Measurements from ENCODE around the gene PPP1R1B. TPM values are rescaled to one million over a fixed set of nuclear protein-coding genes. Genes with fewer than 3 reads are reported as not detected.
"Not testable (repeated sequence)": the region's sequence is repeated elsewhere in the genome, so short reads cannot be mapped to it uniquely, and the experiment has no call there.

Gene PPP1R1B
- 1 to 10 TPM; 1.1 to 3.5 (median 2.3) TPM for polyA plus RNA-seq (ENCODE audit: insufficient read length in 10 of 10)
- long read RNA-seq, donor 1 = 0 reads
- long read RNA-seq, donor 2 = 0 reads
- long read RNA-seq, donor 3 = 0 reads
- long read RNA-seq, donor 4 = 0 reads
- long read RNA-seq, donor 5 = 0 reads
- long read RNA-seq, donor 6 = 0 reads
- long read RNA-seq, donor 7 = 0 reads
- long read RNA-seq, donor 8, partial matches to known transcripts = 0 of 1 reads
- long read RNA-seq, donor 8, other reads (novel, unspliced or antisense) = 0 of 1 reads
- long read RNA-seq, donor 9 = 0 reads

DNA sequence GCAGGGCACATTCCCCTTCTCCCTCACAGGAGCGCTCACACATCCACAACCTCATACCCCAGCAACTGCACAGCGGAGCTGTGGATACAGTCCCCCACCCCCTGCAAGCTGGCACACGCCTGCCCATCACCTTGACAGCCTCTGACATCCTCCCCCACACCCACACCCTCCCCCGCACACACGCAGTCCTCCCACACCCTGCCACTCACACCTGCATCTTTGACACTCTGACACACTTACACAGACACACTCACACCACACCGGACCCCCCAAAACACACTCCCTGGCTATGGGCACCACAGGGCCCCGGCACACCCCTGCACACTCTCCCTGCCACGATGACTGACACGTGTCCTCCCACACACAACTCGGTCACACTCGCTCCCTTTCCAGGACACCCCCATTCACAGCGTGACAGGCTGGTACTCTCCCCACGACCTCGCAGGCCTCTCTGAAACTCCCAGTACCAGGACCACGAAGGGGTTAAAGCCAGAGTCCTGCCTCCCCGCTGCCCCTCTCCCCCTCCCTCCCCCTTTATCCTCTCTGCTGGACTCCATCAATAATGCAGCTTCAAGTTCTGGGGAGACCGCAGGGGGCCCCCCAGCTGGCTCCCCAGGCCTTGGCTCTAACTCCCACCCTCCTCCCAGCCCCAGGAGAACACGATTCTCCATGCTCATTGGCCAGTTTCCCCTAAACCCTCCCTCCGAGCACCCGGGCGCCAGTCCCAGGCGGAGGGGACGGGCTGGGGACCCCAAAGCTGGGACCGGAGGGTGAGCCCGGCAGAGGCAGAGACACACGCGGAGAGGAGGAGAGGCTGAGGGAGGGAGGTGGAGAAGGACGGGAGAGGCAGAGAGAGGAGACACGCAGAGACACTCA, at the start of gene PPP1R1B:
Gene PPP1R1B (plus strand): TSS at position 782 of the 876 bp plus-strand sequence. CDS start 441 bp downstream, outside the sequence.
- DNase-seq = peak in 1 of 3 donors; percentile 41

DNA sequence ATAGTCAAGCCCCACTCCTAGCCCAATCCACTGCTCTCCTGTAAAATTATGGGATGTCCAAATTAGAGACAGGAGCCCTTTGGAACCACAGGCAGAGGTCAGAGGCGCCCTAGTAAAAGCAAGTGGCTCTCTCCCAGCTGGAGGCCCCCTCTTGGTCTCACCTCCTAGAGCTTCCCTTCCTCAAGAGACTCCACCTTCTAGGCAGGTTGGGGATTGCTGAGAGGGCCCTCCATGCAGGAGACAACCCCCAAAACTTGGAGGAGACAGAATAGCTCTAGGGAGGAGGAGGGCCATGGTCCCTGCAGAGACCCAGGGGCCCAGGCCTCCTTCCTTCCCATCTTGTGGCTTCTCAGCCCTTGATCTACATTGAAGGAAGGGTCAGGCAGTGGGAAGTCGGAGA, 48.5 kb upstream of the PPP1R1B start:
- DNase-seq = no peak

- no peak for DNase-seq
These were observed 47.3 kb upstream of the PPP1R1B start for GRCh38 chr17:39579318-39580081.

- DNase-seq = no peak
These were observed 46.7 kb upstream of the PPP1R1B start for GRCh38 chr17:39580082-39580468.

GRCh38 chr17:39581071-39581758, 45.5 kb upstream of the PPP1R1B start:
- no peak for DNase-seq

DNA sequence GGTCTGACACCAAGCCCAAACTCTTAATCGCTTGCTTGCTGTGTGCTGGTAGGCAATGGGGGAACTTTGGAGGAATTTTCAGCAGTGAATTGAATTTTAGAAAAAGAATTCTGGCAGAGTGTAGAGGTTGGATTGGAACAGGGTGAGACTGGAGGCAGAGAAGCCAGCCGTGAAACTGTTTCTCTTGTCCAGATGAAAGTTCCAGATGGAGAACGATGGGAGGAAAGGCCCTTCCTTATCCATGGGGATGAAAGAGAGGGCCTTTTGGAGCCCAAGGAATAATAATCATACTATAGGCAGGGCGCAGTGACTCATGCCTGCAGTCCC, 45.0 kb upstream of the PPP1R1B start:
- DNase-seq = no peak

DNA sequence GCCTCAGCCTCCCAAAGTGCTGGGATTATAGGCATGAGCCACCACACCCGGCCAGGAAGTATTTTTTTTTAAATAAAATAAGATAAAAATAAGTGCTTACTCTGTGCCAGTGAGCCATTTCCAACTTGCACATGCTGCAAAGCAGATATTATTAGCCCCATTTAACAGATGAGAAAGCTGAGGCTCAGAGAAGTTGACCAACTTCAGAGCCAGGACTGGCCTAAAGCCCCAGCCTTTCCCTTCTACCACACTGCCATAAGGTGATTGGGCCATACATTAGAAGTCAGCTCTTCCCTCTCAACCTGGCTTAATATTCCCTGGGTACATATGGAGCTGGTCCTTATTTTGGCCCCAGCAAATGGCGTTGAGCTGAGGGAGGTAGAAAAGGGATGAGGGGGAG, 44.1 kb upstream of the PPP1R1B start:
- DNase-seq = no peak

DNA sequence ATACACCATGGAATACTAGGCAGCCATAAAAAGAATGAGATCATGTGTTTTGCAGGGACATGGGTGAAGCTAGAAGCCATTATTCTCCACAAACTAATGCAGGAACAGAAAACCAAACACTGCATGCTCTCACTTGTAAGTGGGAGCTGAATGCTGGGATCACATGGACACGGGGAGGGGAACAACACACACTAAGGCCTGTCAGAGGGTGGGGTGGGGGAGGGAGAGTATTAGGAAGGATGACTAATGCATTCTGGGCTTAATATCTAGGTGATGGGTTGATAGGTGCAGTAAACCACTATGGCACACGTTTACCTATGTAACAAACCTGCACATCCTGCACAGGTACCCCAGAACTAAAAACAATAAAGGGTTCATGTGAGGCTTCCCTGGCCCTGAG, 36.6 kb upstream of the PPP1R1B start:
- DNase-seq = not testable (repeated sequence)

GRCh38 chr17:39591958-39592954, 34.5 kb upstream of the PPP1R1B start:
- peak; percentile 31 to 75 (median 56) for DNase-seq

DNA sequence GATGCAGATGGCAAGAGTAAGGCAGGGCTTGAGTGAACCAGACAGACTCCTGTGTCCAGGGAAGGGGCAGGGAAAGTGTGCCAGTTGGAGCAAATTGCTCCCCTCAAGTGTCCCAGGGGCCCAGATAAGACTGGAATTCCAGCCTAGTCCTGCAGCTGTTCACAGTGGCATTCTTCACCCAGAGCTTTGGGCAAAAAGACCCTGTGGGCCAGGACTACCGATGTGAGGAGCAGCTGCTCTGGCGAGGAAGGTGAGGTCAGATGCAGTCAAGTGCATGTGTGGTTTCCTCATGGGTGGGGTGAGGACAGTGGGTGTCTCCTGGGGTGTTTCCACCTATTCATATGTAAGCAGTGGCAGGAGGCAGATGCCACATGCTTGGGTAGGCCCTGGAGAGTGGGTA, 33.4 kb upstream of the PPP1R1B start:
- no peak for DNase-seq

DNA sequence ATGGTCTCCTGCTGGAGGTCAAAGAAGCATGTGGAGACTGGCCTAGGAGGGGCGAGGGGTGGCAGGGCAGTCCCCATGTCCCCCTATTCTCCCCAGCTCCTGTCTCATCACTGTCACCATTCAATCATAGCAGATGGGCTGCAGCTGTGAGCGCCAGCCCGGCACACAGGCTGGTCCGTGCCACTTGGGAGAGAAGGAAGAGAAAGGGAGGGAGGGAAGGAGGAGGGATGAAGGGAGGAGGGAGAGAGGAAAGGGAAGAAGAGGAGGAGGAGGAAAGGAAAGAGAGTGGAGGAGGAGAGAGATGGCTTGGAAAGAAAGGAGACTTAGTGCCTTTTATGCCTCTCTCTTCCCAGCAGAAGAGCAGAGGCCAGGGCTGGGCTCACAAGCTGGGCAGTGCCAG, 31.5 kb upstream of the PPP1R1B start:
- no peak for DNase-seq

DNA sequence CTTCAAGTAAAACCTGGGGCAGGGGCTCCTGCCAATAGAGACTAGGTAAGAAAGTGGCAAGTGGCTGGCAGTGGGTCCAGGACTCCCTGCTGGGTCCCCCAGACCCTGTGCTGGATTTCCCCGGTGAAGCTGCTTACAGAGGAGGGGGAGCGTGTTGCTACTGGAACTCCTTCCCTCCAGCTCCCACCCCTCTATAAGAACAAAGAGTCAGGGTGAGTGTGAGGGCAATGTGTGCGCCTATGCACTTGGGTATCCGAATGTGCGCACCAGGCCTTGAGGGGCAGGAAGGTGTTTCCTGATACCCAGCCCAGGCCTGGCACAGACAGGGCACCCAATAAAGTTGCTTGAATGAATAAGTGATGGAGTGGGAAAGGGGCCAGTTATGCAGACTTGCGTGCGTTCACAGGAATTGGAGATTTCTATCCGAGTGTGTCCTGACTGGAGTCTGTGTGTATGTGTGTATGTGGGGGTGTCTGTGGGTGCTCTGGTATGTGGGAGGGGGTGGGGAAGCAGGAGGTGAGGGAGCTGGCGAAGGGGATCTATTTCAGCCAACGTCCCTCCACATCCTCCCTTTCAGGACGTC, 30.7 kb upstream of the PPP1R1B start:
- no peak for DNase-seq

- DNase-seq = no peak
These were observed 30.0 kb upstream of the PPP1R1B start for GRCh38 chr17:39596543-39597267.

GRCh38 chr17:39597372-39598046, 29.2 kb upstream of the PPP1R1B start:
- DNase-seq = no peak

DNA sequence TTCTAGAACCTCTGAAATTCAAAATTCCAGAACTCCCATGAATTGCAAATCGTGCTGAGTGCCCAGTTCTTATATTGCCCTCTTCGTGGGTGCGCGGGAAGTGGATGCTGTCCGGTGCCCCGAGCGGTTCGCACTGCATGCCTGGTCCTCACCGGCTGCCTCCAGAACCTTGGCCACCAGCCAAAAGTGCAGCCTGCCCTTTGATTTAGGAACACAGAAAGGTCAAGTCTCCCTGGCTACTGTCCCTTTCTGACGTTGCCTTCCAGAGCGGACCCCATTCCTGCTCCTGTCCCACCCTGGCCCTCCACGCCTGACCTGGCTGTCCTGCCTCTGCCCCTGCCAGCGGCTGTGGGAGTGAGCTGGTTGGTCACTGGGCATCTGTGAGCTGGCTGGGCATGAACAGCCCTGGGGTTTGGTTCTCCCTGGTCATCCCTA, 28.7 kb upstream of the PPP1R1B start:
- no peak for DNase-seq

DNA sequence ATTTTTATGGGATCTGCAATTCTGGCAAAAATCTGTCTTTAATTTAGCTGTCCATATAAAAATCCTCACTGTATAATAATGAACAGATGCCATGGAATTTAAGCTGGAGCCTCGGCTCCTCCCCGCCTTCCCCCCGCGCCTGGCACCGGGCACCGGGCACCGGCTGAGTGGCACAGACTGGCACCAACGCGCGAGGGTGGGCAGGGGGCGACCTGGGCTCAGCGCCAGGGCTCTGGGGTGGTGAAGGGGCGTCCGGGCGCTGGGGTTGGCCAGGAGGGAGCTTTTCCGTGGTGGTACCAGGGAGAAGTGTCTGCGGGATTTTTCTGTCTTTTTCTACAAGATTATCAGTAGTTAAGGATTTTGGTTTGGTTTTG, 28.1 kb upstream of the PPP1R1B start:
- no peak for DNase-seq

GRCh38 chr17:39599004-39599664, 27.6 kb upstream of the PPP1R1B start:
- DNase-seq = no peak

DNA sequence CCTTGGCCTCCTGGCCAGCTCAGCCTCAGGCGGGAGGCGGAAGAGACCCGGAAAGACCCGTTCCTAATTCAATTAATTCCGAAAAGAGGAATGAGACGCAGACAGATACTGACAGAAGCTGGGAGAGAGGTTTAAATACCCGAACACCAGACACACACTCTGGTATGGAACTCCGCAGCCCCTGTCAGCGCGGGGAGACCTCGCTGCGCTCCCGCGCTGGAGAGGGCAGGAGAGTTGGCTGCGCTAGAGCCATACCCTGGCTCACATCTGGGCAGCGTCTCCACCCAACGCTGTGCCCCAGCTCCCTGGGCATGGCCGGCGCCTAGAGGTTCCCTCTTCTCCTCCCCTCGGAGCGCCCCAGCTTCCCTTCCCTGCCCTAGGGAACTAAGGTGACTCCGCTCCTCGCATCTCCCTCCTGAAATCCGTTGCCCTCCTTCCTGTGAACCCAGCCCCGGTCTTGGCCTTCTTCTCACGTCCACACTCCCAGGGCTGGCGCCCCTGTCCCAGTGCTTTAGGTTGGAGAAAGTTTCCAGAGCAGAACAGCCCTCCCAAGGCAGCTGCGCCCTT, 27.0 kb upstream of the PPP1R1B start:
- no peak for DNase-seq
